Measurements from ENCODE around the gene NEDD9. TPM values are rescaled to one million over a fixed set of nuclear protein-coding genes. Genes with fewer than 3 reads are reported as not detected.

NEDD9 gene
- total and polyA plus RNA-seq, 2 donors (not counting 1 experiment from before 2014, with no cell fraction given) = 38.9 to 46.2 TPM

GRCh38 chr6:11143394-11144371 is 88.8 kb downstream of the NEDD9 start:
- no peak for TF ChIP-seq EZH2 (IDR thresholded peaks at IDR 0.05; ENCODE audit: borderline replicate concordance, insufficient read depth, low read depth, low read length, poor library complexity, severe bottlenecking)
- TF ChIP-seq CTCF (IDR thresholded peaks at IDR 0.05) = no peak
- POLR2A ChIA-PET = no interaction called here
- 93% methylated on average over 10 of the region's 10 CpGs for WGBS (ENCODE audit: insufficient coverage)

More at GRCh38 chr6:11143394-11144371, 88.8 kb downstream of the NEDD9 start:
- Mint-ChIP-seq H3K9me3 (ENCODE audit: insufficient read depth) (no peaks in the 10 kb centered on the region), H3K27me3 (no peaks in the 10 kb centered on the region), H3K4me1 (peaks cover 7% of the 10 kb centered on the region), H3K4me3 (no peak overlapping the region), H3K27ac (no peak overlapping the region)
- Histone ChIP-seq H3K9me3 (ENCODE audit: control extremely low read depth in 1 of 3, control insufficient read depth in 2 of 3, insufficient read depth in 1 of 3, low read length in 2 of 3) (no peaks in the 10 kb centered on the region), H3K4me1 (ENCODE audit: control insufficient read depth in 2 of 2, insufficient read depth in 2 of 2, low read length in 2 of 2) (peaks cover 0 to 5% of the 10 kb centered on the region in 2 donors), H3K79me2 (ENCODE audit: control insufficient read depth, insufficient read depth, low read length) (no peaks in the 10 kb centered on the region), H3K27ac (ENCODE audit: low read length in 2 of 2) (no peak overlapping the region), H2AFZ (ENCODE audit: insufficient read depth, low read depth, low read length, poor library complexity, severe bottlenecking) (no peak overlapping the region), H3K4me2 (replicated peaks; ENCODE audit: low read depth, low read length, poor library complexity, severe bottlenecking) (no peak overlapping the region), H4K20me1 (ENCODE audit: control insufficient read depth, insufficient read depth, low read length, poor library complexity, severe bottlenecking) (no peaks in the 10 kb centered on the region), H3K9ac (ENCODE audit: low read length) (no peak overlapping the region), H3K27me3 (replicated peaks in 1 of 4; ENCODE audit: control extremely low read depth in 1 of 4, control insufficient read depth in 3 of 4, insufficient read depth in 4 of 4, low read length in 3 of 4) (no peaks in the 10 kb centered on the region), H3K4me3 (ENCODE audit: control extremely low read depth in 1 of 5, extremely low read depth in 1 of 5, insufficient read depth in 1 of 5, low read depth in 2 of 5, low read length in 4 of 5) (no peak overlapping the region), H3K36me3 (replicated peaks in 1 of 2; ENCODE audit: control extremely low read depth in 1 of 2, control insufficient read depth in 1 of 2, extremely low read depth in 1 of 2, insufficient read depth in 2 of 2, low read length in 1 of 2) (no peaks in the 10 kb centered on the region)
- intact Hi-C loops (cut with micrococcal nuclease) = loop anchor here (1.0 kb wide), 2 partner anchors 29 to 353 kb away; no protein-coding TSS in a partner anchor
- no peak for DNase-seq
- ATAC-seq (ENCODE audit: low read depth) = no peak
- CTCF ChIA-PET = interaction anchor here (0.6 to 7.4 kb wide), 22 partner anchors 8 to 439 kb away, joined by 3 to 156 read pairs (median 4); no protein-coding TSS in a partner anchor

All from B cell (primary cell).